Kidney (tissue), 14 donors: ENCODE measurements around the gene BMERB1. TPM values are rescaled to one million over a fixed set of nuclear protein-coding genes. Genes with fewer than 3 reads are reported as not detected.
A peak's percentile ranks its signal among the peaks of the same experiment; 100 is the strongest.

Experiments
- DNase-seq, 5 donors: peaks; one replicate each; pipeline ENCODE4 v3.0.0-alpha.2; 2013 to 2020
- FAIRE-seq: peaks from 2 replicates; lab custom pipeline; 2012; peaks lifted over from hg19 to GRCh38; lab: Jason Lieb, UNC
- H3K27ac ChIP-seq, 2 donors: one replicate each; pipeline ENCODE4 v1.7.0; 2013; ENCODE audit warnings: low read depth in 2 of 2, low read length in 2 of 2, inconsistent platforms in 1 of 2
- H3K27me3 ChIP-seq: one replicate; pipeline ENCODE4 v1.7.1; 2013; ENCODE audit warnings: low read length, inconsistent platforms; ENCODE audit not compliant: control insufficient read depth, insufficient read depth
- H3K36me3 ChIP-seq, 3 donors: one replicate each; pipeline versions ENCODE4 v1.7.0 to v1.7.1; 2013; ENCODE audit warnings: low read length in 3 of 3, control low read depth in 1 of 3, inconsistent platforms in 1 of 3; ENCODE audit not compliant: insufficient read depth in 3 of 3, control insufficient read depth in 2 of 3
- H3K4me1 ChIP-seq, 3 donors: one replicate each; pipeline versions ENCODE4 v1.7.0 to v1.7.1; 2013; ENCODE audit warnings: low read length in 3 of 3, inconsistent platforms in 1 of 3, low read depth in 1 of 3; ENCODE audit not compliant: control insufficient read depth in 2 of 3, insufficient read depth in 2 of 3
- H3K4me3 ChIP-seq, 3 donors: one replicate each; pipeline versions ENCODE4 v1.7.0 to v1.8.1; 2013; ENCODE audit warnings: low read length in 3 of 3, control low read depth in 1 of 3, inconsistent platforms in 1 of 3
- H3K9ac ChIP-seq, 3 donors: one replicate each; pipeline versions ENCODE4 v1.7.0 to v1.7.1; 2013; ENCODE audit warnings: low read length in 3 of 3, control low read depth in 1 of 3, inconsistent platforms in 1 of 3
- H3K9me3 ChIP-seq, 3 donors: one replicate each; pipeline versions ENCODE4 v1.7.0 to v1.7.1; 2013; ENCODE audit warnings: low read length in 3 of 3, control low read depth in 1 of 3, inconsistent platforms in 1 of 3; ENCODE audit not compliant: control insufficient read depth in 2 of 3, insufficient read depth in 1 of 3
- intact Hi-C: fragments of 100-400 bp; cut with DNase I; formaldehyde crosslinking; loops from one replicate; pipeline ENCODE4 v1.11.1; 2022
- polyA plus RNA-seq: library from polyadenylated mRNA; stranded (reverse); fragments of 350-450 nt; fragmentation: Illumina TruSeq; extraction: RNeasy Lipid Tissue Mini Kit (QIAGEN cat#74804); gene quantifications from one replicate; pipeline ENCODE4 v1.2.3, GENCODE V29; 2014; ENCODE audit warnings: low read depth, low replicate concordance; ENCODE audit not compliant: insufficient read depth
- total RNA-seq: library from RNA; stranded (reverse); fragmentation: NEBNext Ultra II Directional; extraction: Animal tissue kit (Norgen Biotek cat#: 25700); gene quantifications from one replicate; pipeline ENCODE4 v1.2.1, GENCODE V29; 2021
- TF ChIP-seq, protein P1 (sequence below): IDR thresholded peaks from 3 replicates; pipeline ENCODE4 v1.5.1; 2012; ENCODE audit warnings: mild to moderate bottlenecking, moderate library complexity, borderline replicate concordance; ENCODE audit not compliant: insufficient read depth; ENCODE audit errors: extremely low read depth
- donor health status: control.
- donor health status: control.
- donor health status: control.
- donor health status: control.
- donor health status: control.
- donor health status: DM: yes; HTN: yes; CAD: no.
- donor health status: Normal renal cell carcinoma (clear cell type).

The BMERB1 gene
- total and polyA plus RNA-seq, 2 donors from 2014 or later, result 33.4 to 48.8 TPM

DNA sequence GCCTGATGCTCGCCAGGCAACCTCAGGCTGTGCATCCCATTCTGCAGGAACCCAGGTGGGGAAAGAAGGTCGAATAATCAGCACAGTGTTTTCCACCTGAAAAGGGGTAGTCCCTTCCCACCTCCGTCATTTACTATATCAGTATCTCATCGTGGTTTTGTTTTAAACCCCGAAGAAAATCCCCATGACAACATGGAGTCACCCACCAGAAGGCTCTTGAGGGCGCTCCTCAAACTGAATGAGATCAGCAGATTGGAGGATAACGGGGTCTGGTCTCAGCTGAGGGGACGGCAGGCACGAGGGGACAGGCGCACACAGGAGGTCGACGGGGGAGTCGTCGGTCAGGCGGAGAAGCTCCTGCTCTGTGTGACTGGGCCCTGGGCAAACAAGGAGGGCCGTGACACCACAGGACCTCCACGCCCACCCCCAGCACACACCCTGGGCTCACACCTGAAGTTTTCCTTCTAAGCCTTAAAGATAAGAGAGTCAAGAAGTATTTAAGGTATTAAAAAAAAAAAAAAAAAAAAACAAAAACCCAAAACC, 164.3 kb downstream of the BMERB1 start:
- Histone ChIP-seq H3K27me3 (no peaks in the 10 kb centered on the region), H3K9me3 (no peaks in the 10 kb centered on the region), H3K4me3 (no peak overlapping the region), H3K9ac (no peak overlapping the region), H3K27ac (no peak overlapping the region), H3K36me3 (peaks cover 5 to 58% (median 49%) of the 10 kb centered on the region in 3 donors), H3K4me1 (no peaks in the 10 kb centered on the region)
- FAIRE-seq (no peak), DNase-seq (no peak)
- intact Hi-C loops, result no loop called here
- TF ChIP-seq, protein P1, sequence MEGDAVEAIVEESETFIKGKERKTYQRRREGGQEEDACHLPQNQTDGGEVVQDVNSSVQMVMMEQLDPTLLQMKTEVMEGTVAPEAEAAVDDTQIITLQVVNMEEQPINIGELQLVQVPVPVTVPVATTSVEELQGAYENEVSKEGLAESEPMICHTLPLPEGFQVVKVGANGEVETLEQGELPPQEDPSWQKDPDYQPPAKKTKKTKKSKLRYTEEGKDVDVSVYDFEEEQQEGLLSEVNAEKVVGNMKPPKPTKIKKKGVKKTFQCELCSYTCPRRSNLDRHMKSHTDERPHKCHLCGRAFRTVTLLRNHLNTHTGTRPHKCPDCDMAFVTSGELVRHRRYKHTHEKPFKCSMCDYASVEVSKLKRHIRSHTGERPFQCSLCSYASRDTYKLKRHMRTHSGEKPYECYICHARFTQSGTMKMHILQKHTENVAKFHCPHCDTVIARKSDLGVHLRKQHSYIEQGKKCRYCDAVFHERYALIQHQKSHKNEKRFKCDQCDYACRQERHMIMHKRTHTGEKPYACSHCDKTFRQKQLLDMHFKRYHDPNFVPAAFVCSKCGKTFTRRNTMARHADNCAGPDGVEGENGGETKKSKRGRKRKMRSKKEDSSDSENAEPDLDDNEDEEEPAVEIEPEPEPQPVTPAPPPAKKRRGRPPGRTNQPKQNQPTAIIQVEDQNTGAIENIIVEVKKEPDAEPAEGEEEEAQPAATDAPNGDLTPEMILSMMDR, result no peak

DNA sequence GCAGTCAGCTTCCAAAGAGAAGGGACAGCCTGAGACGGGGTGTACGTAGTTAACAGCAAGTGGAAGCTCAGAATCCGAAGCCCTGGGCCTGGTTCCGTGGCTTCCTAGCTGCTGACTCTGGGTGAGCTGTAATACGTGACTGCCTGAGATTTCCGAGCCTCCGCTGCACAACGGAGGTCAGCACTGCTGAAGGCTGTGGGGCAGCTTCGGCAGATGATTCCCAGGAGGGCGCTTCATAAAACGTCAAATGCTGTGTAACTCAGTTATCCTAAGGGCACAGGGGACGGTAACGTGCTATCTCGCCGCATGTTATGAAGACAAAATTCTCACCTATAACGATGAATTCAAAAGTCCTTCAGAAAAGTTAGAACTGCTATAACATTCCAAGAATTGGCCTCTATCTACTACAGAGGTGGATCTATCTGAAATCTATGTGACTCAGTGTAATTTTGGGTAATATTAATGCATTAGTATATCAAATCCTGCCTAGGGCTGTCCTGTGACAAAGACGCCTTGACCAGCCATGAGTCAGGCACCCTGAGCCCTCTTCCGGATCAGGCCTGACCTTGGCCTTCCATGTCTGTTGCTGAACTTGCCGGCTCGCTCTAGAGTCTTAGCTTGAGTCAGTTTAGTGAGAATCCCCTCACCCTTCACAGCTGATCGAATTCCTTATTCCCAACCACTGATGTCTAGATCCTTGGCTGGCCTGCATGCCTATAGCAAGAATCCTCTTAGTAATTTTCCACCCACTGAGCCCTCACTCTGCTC, 165.1 kb downstream of the BMERB1 start:
- Histone ChIP-seq H3K9ac (no peak overlapping the region), H3K36me3 (peaks cover 5 to 63% (median 54%) of the 10 kb centered on the region in 3 donors), H3K27ac (peak overlapping the region in 1 of 2 donors; percentile 23), H3K27me3 (no peaks in the 10 kb centered on the region), H3K4me3 (no peak overlapping the region), H3K9me3 (no peaks in the 10 kb centered on the region), H3K4me1 (no peaks in the 10 kb centered on the region)
- TF ChIP-seq, protein P1, result no peak
- intact Hi-C loops, result no loop called here
- FAIRE-seq, result no peak
- peak in 1 of 5 donors; percentile 23 for DNase-seq

DNA sequence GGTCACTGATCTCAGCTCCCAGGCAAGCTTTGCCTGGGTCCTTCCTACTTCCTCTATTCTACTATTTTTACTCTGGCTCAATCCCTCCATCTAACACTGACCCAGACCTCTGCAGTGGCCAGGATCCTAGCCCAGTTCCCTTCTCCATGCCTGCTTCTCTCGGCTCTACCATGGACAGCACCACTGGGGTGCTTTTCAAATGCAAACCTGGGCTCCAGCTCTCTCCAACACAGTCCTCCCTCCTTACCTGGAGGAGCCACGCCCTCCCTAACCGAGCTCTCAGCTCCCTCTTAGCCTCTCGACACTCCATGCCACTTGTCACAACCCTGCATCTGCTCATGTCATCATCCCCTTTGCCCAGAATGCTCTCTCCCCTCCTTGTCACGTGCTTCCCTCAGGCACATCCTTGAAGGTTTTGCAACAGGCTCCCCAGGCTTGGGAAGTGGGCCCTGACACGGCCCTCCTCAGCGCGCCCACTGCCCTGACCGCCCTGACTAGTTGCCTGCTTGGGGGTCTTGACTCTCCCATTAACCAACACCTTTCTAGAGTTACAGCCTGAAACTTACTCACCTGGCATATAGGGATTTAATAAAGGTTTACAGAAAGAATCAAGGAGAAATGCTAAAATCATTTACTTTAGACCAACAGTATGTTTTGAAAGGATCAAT, 167.0 kb downstream of the BMERB1 start:
- TF ChIP-seq, protein P1, result no peak
- no peaks in the 10 kb centered on the region for H3K4me1 ChIP-seq
- H3K9me3 ChIP-seq, result no peaks in the 10 kb centered on the region
- H3K27me3 ChIP-seq, result no peaks in the 10 kb centered on the region
- peak in 3 of 5 donors; percentile 19 to 35 (median 22) for DNase-seq
- no peak overlapping the region for H3K4me3 ChIP-seq
- no peak overlapping the region for H3K9ac ChIP-seq
- intact Hi-C loops, result no loop called here
- FAIRE-seq, result no peak
- H3K36me3 ChIP-seq, result peaks cover 3 to 63% (median 53%) of the 10 kb centered on the region in 3 donors
- H3K27ac ChIP-seq, result no peak overlapping the region
